Heart right ventricle (tissue), 16 donors: ENCODE data around the gene BUD31. TPM values are rescaled to one million over a fixed set of nuclear protein-coding genes. Genes with fewer than 3 reads are reported as not detected.

Source experiments
- ATAC-seq, 8 donors: fragments of 200-7000 bp; cut with Tn5 transposase; one replicate each; pipeline ENCODE4 v1.9.1; 2020; ENCODE audit warnings: mild to moderate bottlenecking in 8 of 8, moderate library complexity in 8 of 8, moderate number of reproducible peaks in 1 of 8
- DNase-seq, 2 donors: peaks; one replicate each; pipeline ENCODE4 v3.0.0-alpha.2; 2020
- H3K27ac ChIP-seq, 10 donors: fragments of 200-600 bp; sonication (generic) in 2 of 10; one replicate each; pipeline versions ENCODE4 v1.5.0 to v1.8.0; 2020 to 2022; ENCODE audit warnings: mild to moderate bottlenecking in 3 of 10
- H3K27me3 ChIP-seq, 7 donors: fragments of 200-600 bp; one replicate each; pipeline ENCODE4 v1.8.0; 2021 to 2022; ENCODE audit warnings: mild to moderate bottlenecking in 2 of 7
- H3K36me3 ChIP-seq, 9 donors: fragments of 200-600 bp; sonication (generic) in 1 of 9; one replicate each; pipeline versions ENCODE4 v1.5.0 to v1.8.0; 2020 to 2022; ENCODE audit warnings: mild to moderate bottlenecking in 2 of 9
- H3K4me1 ChIP-seq, 9 donors: fragments of 200-600 bp; sonication (generic) in 1 of 9; one replicate each; pipeline versions ENCODE4 v1.5.0 to v1.8.0; 2020 to 2022; ENCODE audit warnings: mild to moderate bottlenecking in 4 of 9
- H3K4me3 ChIP-seq, 10 donors: fragments of 200-600 bp; sonication (generic) in 2 of 10; one replicate each; pipeline versions ENCODE4 v1.5.0 to v1.8.0; 2020 to 2022; ENCODE audit warnings: mild to moderate bottlenecking in 7 of 10, moderate library complexity in 2 of 10
- H3K9me3 ChIP-seq, 11 donors: fragments of 200-600 bp in 10 of 11; sonication (generic) in 2 of 11; one replicate each; pipeline versions ENCODE4 v1.5.0 to v1.8.0; 2013 to 2022; ENCODE audit warnings: mild to moderate bottlenecking in 2 of 11, control low read depth in 1 of 11, moderate library complexity in 1 of 11
- WGBS, 2 donors: extraction: QIAGEN DNeasy Blood & Tissue Kit; methylation state at CpG; one replicate each; pipeline ENCODE4 v1.1.7; 2013; ENCODE audit warnings: inconsistent platforms in 1 of 2; 5-methylcytosine and 5-hydroxymethylcytosine counted together
- intact Hi-C, 10 donors: fragments of 100-400 bp; cut with DNase I; formaldehyde crosslinking; loops; one replicate each; pipeline versions ENCODE4 v1.11.1 to v1.14.2; 2022
- polyA plus RNA-seq, 2 donors: library from polyadenylated mRNA; stranded (reverse); fragments of 200-250 nt; gene quantifications; one replicate each; pipeline ENCODE4 v1.2.3, GENCODE V29; 2013
- total RNA-seq, 10 donors: library from RNA; stranded (reverse); fragmentation: NEBNext Ultra II Directional in 3 of 10; extraction: Animal tissue kit (Norgen Biotek cat#: 25700) in 3 of 10; gene quantifications; one replicate each; pipeline versions ENCODE4 v1.2.1 to v1.2.4, GENCODE V29; 2021 to 2023
- TF ChIP-seq, protein P1 (sequence below), 9 donors: fragments of 200-600 bp; sonication (generic) in 2 of 9; IDR thresholded peaks; one replicate each; pipeline versions ENCODE4 v1.5.0 to v1.8.0; 2021 to 2022; ENCODE audit warnings: antibody characterized with exemption in 9 of 9, mild to moderate bottlenecking in 5 of 9, moderate library complexity in 1 of 9
- donor health status: Arrhythmogenic right ventricular cardiomyopathy.
- donor health status: ischemic (EF 13 %, LVEDD 7.1; RV severe dilation, severe dysfunction).
- donor health status: healthy with polysubstance abuse.
- donor health status: DM: no; HTN: yes; CAD: no.
- donor health status: DM: no; HTN: no; CAD: no.
- donor health status: ischemic (EF 25% LVEDD 6.9; RV normal size, moderate dysfunction).
- donor health status: ischemic (EF 25% LVEDD 5.7; RV mildly dilated, moderate dysfunction).
- donor health status: healthy.
- donor health status: DM: yes; HTN: yes; CAD: no.
- donor health status: Ischemic cardiomyopathy.
- donor health status: ischemic (EF 35%, LVEDD 5.7; RV mildly dilated, moderate dysfunction).
- donor health status: nonischemic (EF 11% LVEDD 7.7; RV severe dilation, severe dysfunction).
- donor health status: DM: yes; HTN: yes; CAD: no.
- donor health status: PGD.
- donor health status: ischemic (EF 29% LVEDD 5.4; RV normal size, mild dysfunction).
- donor health status: nonischemic (EF 23%, LVEDD 6.1; RV moderate dilation, normal function).

BUD31 gene
- total and polyA plus RNA-seq, 12 donors, result 28.3 to 116 (median 43.4) TPM

DNA sequence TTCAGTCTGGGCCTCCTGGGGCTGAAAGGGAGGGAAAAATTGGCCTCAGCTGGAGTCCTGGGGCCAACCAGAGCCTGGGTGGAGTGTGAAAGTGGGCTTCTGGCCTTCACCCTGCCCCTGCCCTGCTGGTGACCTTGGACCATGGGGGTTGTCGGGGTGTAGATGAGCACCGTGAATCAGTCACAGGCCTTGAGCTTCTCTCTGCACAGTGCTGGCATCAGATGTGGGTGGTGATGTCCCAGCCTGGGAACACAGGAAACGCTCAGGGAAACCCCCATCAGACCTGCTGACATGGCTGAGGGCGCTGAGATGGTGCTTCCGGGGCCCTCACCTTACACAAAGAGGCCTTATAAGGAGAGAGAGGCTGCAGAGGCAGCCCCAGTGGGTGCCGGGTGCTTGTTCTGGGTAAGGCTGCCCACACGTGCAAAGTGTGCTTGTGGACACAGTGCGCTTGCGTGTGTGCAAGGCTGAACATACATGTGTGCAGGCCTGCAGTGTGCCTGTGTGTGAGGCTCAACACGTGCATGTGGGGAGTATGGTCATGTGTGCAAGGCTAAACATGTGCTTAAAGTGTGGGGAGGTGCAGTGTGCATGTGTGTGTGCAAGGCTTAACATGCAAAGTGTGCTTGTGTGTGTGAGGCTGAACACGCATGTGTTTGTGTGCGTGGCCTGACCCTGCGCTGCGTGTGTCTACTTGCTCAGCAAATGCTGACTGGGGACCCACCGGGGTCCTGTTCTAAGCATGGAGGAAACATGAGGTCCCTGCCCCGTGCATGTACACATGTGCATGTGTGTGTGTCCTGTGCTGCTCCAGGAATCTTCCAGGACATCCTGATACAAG is 27.7 kb upstream of the BUD31 start:
- H3K4me3 ChIP-seq, result peak overlapping the region in 4 of 10 donors; percentile 36 to 50 (median 39)
- DNase-seq (no peak), ATAC-seq (peak in 7 of 8 donors; percentile 4 to 33 (median 15))
- WGBS, 2 donors, result 61 to 67% methylated on average over 16 of the region's 16 CpGs
- peaks cover 14 to 87% (median 44%) of the 10 kb centered on the region in 9 donors for H3K4me1 ChIP-seq
- peak overlapping the region; percentile 36 to 97 (median 89) for H3K27ac ChIP-seq
- H3K27me3 ChIP-seq, result no peaks in the 10 kb centered on the region
- H3K9me3 ChIP-seq, result no peaks in the 10 kb centered on the region
- intact Hi-C loops, result no loop called here
- TF ChIP-seq, protein P1, sequence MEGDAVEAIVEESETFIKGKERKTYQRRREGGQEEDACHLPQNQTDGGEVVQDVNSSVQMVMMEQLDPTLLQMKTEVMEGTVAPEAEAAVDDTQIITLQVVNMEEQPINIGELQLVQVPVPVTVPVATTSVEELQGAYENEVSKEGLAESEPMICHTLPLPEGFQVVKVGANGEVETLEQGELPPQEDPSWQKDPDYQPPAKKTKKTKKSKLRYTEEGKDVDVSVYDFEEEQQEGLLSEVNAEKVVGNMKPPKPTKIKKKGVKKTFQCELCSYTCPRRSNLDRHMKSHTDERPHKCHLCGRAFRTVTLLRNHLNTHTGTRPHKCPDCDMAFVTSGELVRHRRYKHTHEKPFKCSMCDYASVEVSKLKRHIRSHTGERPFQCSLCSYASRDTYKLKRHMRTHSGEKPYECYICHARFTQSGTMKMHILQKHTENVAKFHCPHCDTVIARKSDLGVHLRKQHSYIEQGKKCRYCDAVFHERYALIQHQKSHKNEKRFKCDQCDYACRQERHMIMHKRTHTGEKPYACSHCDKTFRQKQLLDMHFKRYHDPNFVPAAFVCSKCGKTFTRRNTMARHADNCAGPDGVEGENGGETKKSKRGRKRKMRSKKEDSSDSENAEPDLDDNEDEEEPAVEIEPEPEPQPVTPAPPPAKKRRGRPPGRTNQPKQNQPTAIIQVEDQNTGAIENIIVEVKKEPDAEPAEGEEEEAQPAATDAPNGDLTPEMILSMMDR (IDR thresholded peaks at IDR 0.05), result no peak
- peaks cover 0 to 74% (median 0%) of the 10 kb centered on the region in 9 donors for H3K36me3 ChIP-seq

DNA sequence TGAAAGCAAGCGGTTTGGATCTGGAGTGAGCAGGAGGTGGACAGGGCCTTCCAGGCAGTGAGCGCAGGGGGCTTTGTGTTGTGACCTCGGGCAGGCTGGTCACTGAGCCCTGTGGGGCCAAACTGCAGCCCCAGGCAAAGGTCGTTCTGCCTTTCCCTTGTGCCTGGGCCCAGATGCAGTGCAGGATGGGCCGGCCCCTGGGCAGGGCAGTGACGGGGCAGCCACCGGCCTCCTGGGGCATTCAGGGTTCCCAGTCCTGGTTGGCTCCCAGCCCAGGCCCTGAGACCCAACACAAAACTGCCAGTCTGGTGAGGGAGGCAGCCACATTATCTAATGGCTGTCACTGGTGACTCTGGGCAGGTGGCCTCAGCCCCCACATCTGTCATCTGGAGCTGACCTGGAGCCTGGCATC is 27.1 kb upstream of the BUD31 start:
- ATAC-seq, result peak in 3 of 8 donors; percentile 4 to 43 (median 25)
- peak in 1 of 2 donors; percentile 25 for DNase-seq
- TF ChIP-seq, protein P1 (IDR thresholded peaks at IDR 0.05), result no peak
- peaks cover 0 to 74% (median 2%) of the 10 kb centered on the region in 9 donors for H3K36me3 ChIP-seq
- no peak overlapping the region for H3K4me3 ChIP-seq
- intact Hi-C loops, result no loop called here
- peaks cover 14 to 81% (median 41%) of the 10 kb centered on the region in 9 donors for H3K4me1 ChIP-seq
- 56 to 58% methylated on average over 7 of the region's 7 CpGs for WGBS, 2 donors
- no peaks in the 10 kb centered on the region for H3K27me3 ChIP-seq
- H3K9me3 ChIP-seq, result no peaks in the 10 kb centered on the region
- H3K27ac ChIP-seq, result peak overlapping the region in 4 of 10 donors; percentile 7 to 97 (median 91)

DNA sequence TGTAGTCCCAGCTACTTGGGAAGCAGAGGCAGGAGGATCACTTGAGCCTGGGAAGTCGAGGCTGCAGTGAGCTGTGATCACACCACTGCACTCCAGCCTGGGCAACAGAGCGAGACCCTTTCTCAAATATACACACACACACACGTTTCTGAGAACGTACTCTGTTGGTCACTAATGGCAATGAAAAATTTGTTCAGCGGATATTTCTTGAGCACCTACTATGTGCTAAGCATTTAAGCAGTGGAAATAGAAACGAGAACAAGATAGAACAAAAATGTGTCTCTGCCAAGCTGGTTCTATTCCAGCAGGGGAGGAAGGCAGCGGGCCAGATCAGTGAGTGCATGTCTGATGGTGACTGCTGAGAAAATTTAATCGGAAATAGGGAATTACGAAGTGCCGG is 25.6 kb upstream of the BUD31 start:
- ATAC-seq (no peak), DNase-seq (no peak)
- intact Hi-C loops, result no loop called here
- Histone ChIP-seq H3K9me3 (no peaks in the 10 kb centered on the region), H3K27me3 (no peaks in the 10 kb centered on the region), H3K27ac (no peak overlapping the region), H3K4me1 (peaks cover 14 to 66% (median 39%) of the 10 kb centered on the region in 9 donors), H3K4me3 (no peak overlapping the region), H3K36me3 (peaks cover 0 to 74% (median 11%) of the 10 kb centered on the region in 9 donors)
- WGBS, 2 donors, result 88 to 89% methylated on average over 10 of the region's 10 CpGs
- TF ChIP-seq, protein P1 (IDR thresholded peaks at IDR 0.05), result no peak

DNA sequence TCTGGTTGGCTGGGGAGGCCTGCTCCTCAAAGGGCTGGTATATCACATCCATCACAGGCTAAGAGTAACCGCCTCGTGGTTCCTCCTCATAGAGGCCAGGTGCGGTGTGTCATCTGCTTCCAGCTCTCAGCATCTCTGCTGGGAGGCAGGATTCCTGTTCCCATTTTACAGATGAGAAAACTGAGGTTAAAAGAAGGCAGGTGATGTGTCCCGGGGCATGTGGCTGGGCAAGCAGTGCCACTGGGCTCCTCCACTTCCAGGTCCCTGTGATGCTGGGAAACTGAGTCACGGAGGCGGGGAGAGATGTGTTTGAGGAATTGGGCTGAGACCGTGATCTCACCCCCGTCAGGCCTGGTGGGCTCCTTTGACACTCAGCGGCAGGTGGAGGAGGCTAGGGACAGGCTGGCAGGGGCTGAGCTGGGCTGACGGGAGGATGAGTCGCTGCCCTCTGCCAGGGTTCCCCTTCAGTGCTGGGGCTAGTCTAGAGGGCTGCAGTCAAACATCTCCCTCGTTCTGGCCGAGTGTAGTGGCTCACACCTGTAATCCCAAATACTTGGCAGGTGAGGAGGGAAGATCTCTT is 24.9 kb upstream of the BUD31 start:
- no peaks in the 10 kb centered on the region for H3K9me3 ChIP-seq
- no peak overlapping the region for H3K27ac ChIP-seq
- TF ChIP-seq, protein P1 (IDR thresholded peaks at IDR 0.05), result no peak
- H3K4me1 ChIP-seq, result peaks cover 14 to 59% (median 32%) of the 10 kb centered on the region in 9 donors
- no peak overlapping the region for H3K4me3 ChIP-seq
- ATAC-seq, result no peak
- H3K27me3 ChIP-seq, result no peaks in the 10 kb centered on the region
- DNase-seq, result no peak
- intact Hi-C loops, result no loop called here
- WGBS, 2 donors, result 91 to 96% methylated on average over 13 of the region's 13 CpGs
- H3K36me3 ChIP-seq, result peaks cover 0 to 74% (median 11%) of the 10 kb centered on the region in 9 donors
